Measurements from ENCODE around the gene MICOS13.
"Not testable (repeated sequence)": the region's sequence is repeated elsewhere in the genome, so short reads cannot be mapped to it uniquely, and the experiment has no call there.

Gene MICOS13, protein sequence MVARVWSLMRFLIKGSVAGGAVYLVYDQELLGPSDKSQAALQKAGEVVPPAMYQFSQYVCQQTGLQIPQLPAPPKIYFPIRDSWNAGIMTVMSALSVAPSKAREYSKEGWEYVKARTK

GRCh38 chr19:5680437-5681368 lies at the start of gene MICOS13, which contains the start of gene HSD11B1L:
TSS of gene MICOS13 (minus strand) at chr19:5680516. CDS start at chr19:5680486, 30 bp downstream.
TSS of gene HSD11B1L (plus strand) at chr19:5681027. CDS start at chr19:5684833, 3,806 bp downstream.
- peak; percentile 92 for DNase-seq

DNA sequence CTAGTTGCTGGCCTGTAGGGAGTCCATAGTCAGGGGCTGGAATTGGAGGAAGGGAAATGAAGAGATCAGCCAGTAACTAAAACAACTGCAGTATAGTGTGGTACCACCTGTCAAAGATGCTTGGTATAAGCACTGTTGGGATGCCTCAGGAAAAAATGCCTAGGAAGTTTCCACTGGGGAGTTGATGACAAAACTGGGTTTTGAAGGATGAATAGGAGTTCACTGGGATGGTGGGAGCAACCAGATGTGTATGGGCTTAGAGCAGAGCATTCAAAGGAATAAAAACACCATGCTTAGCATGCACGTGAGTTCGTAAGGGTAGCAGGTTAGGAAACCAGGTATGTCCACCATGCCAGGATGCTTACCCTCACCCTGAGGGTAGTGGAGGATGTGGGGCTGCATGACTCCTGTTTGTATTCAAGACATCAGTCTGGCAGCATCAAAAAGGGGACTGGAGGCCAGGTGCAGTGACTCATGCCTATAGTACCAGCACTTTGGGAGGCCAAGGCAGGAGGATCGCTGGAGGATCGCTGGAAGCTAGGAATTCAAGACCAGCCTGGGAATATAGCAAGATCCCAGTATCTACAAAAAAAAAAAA lies 47.2 kb upstream of the MICOS13 start:
- no peak for DNase-seq

DNA sequence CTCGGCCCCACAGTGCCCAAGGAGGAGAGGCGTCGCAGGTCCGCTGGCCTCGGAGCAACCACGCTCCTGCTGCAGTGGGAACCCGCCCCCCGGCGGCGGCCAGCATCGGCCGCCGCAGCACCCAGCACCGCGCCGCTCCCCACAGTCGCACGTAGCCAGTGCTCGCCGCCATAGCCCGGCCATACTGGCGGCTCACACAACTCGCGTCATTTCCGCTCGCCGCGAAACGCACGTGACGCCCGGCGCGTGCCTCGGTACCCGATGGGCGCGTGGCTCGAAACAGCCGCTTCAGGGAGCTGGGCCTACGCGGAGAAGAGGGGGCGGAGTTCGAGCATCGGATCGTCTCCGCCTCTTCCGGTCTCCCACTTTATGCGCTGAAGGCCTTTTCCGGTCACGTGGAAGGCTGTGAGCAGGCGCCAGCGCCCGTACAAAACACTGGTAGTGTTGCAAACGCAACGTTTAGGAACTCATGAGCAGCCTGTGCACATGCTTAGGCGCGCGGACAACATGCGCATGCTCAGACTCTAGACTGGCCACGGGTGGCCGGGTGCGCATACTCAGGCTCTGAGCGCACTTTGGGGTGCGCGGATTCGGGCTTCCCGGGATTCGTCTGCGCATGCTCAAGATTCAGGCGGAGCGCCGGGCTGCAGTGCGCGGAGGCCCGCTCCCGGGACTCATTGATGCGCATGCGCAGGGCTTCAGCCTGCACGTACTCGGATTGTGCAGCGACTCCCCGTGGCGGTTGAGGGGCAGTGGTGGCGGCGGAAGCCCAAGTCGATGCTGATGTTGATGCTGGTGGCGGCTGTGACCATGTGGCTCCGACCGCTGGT lies 39.9 kb upstream of the MICOS13 start, which contains the start of the genes CATSPERD and LONP1:
CATSPERD (plus strand) TSS at position 677 of the 830 bp plus-strand sequence; CDS start at position 778, 101 bp downstream.
LONP1 (minus strand) TSS at position 186 of the 830 bp plus-strand sequence; CDS start at position 172, 14 bp downstream.
- DNase-seq: peak; percentile 96

DNA sequence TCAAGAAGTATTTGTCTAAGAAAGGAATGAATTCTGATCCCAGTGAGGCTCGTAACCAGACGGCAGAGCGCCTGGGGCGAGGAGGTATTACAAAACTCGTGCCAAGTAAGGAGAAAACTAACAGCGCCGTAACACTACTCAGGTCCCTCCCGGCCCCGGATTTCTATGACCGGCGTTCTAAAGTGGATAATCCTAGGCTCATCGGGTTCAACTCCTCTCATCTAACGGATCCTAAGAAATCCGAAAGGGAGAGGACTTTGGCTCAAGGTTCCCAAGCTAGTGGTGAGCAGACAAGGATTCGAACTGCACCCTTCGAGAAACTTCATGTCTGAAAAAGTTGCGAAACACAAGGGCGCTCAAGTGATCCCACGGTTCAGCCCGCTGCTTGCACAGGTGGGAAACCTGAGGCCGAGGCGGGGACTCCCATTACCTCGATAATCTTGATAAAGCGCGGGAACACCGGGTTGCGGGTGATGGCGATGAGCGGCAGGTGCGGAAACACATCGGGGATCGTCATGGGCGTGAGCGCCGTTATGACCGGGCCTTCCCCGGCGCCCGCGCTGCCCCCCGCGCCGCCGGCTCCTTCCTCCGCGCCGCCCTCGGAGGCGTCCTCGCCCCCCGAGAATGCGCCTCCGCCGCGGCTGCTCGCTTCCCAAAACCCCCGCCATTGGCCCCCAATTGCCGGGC lies 39.1 kb upstream of the MICOS13 start:
- DNase-seq: no peak

DNA sequence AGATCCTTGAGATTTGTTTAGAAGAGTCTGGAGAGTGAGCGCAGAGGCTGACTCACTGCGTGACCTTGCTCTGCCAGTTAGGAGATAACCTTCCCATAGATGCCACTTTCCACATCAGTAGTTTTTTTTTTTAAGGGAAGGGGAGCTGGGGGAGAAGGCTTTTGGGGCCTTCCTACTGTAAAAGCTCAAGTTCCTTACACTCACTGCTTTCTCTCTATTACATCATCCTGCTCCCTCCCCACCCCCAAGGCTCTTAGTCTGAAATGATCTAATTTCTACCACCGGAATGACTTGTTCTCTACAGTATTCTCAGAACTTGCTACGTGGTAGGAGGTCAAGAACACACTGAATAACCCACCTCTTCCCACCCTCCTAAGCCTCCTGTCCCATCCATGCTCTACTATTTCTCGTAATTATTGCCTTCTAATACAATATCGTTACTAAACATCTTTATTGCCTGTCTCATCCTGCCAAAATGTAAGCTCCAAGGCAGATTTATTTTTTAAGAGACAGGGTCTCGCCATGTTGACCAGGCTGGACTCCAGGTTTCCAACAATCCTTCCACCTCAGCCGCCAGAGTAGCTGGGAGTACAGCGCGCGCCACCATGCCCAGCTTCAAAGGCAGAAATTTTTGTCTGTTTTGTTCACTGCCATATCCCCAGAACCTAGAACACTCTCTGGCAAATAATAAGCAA lies 38.4 kb upstream of the MICOS13 start:
- no peak for DNase-seq

GRCh38 chr19:5718037-5718578 lies 37.8 kb upstream of the MICOS13 start:
- no peak for DNase-seq

GRCh38 chr19:5717215-5717935 lies 37.1 kb upstream of the MICOS13 start:
- no peak for DNase-seq

DNA sequence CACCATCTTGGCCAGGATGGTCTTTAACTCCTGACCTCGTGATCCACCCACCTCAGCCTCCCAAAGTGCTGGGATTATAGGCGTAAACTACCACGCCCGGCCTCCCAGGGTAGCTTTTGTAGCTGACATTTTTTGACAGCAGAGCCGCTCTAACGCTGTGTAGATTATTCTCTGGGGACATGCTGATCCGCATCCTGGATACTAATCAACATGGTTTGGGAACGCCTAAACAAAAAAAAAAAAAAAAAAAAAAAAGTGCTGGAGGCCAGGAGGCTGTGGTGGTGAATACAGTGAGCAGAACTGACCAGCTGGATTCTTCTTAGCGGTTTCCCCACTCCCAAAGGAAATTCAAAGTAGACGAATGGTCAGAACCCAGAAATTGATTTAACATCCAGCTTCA lies 34.5 kb upstream of the MICOS13 start:
- no peak for DNase-seq

DNA sequence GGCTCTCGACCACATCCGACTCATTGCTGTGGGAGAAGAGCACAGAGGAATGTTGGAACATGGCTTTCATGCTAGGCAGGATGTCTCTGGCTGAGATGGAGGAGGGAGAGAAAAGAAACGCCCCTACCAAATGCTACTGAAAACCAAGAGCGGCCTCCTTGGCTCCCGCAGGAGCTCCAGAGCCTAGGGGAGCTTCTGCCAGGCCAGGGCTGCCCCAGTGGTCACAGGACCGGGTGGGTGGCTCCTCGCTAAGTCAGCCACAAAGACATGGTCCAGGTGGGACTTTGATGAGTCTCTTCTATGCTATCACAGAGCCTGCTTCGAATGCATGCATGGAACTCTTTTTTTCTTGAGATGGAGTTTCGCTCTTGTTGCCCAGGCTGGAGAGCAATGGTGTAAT lies 32.9 kb upstream of the MICOS13 start:
- no peak for DNase-seq

DNA sequence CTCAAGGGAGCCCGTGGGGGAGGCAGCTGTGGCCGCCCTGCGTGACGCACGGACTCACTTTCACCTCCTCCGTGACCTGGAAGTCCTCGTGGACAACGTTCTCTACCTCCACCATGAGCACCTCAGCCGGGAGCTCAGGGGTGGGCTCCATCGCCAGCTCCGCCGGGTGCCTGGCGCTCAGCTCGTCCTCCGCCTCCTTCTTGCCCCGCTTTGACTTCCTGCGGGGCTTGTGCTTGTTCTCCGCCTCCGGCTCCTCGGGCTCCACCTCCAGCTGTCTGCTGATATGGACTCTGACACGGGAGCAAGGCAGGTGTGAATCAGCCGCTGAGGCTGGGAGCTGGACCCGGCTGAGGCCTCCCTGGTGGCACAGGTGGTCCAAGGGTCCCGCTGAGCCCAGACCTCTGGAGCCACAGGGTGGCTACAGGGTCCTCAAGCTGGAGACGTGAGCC lies 31.4 kb upstream of the MICOS13 start:
- DNase-seq: no peak

- DNase-seq: no peak
Measured at GRCh38 chr19:5711025-5711424, 30.7 kb upstream of the MICOS13 start.

- DNase-seq: no peak
Measured at GRCh38 chr19:5707576-5708575, 27.6 kb upstream of the MICOS13 start.

GRCh38 chr19:5706876-5707573 lies 26.7 kb upstream of the MICOS13 start:
- no peak for DNase-seq

GRCh38 chr19:5705552-5705951 lies 25.2 kb upstream of the MICOS13 start:
- DNase-seq: no peak

GRCh38 chr19:5703819-5704818 lies 23.8 kb upstream of the MICOS13 start:
- DNase-seq: no peak

DNA sequence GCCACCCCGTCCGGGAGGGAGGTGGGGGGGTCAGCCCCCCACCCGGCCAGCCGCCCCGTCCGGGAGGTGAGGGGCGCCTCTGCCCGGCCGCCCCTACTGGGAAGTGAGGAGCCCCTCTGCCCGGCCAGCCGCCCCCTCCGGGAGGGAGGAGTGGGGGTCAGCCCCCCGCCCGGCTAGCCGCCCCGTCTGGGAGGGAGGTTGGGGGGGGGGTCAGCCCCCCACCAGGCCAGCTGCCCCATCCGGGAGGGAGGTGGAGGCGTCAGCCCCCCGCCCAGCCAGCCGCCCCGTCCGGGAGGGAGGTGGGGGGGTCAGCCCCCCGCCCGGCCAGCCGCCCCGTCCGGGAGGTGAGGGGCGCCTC lies 21.7 kb upstream of the MICOS13 start:
- not testable (repeated sequence) for DNase-seq

- DNase-seq: no peak
Measured at GRCh38 chr19:5700455-5701092, 20.3 kb upstream of the MICOS13 start.
